Lower leg skin (tissue), 4 donors: ENCODE data around the gene LRRC36. TPM values are rescaled to one million over a fixed set of nuclear protein-coding genes. Genes with fewer than 3 reads are reported as not detected.

ENCODE experiments used
- DNase-seq, 2 donors: peaks; one replicate each; pipeline ENCODE4 v3.0.0-alpha.2; 2019; ENCODE audit warnings: low spot score in 2 of 2
- H3K4me3 ChIP-seq: fragments of 200-600 bp; sonication (generic); 2 replicates; pipeline ENCODE4 v1.5.1; 2017; ENCODE audit warnings: mild to moderate bottlenecking, low read depth; ENCODE audit not compliant: poor library complexity, severe bottlenecking
- POLR2A ChIP-seq, 2 donors: fragments of 450-650 bp; IDR thresholded peaks; one replicate each; pipeline ENCODE4 v1.6.1; 2016 to 2017; ENCODE audit warnings: antibody characterized with exemption in 2 of 2, mild to moderate bottlenecking in 1 of 2, moderate library complexity in 1 of 2
- WGBS, 2 donors: methylation state at CpG; one replicate each; pipeline ENCODE4 v1.1.5; 2018; 5-methylcytosine and 5-hydroxymethylcytosine counted together
- intact Hi-C: fragments of 100-400 bp; cut with DNase I; formaldehyde crosslinking; loops from one replicate; pipeline ENCODE4 v1.15.0; 2023; ENCODE audit warnings: low total_unique reads
- total RNA-seq, 4 donors: library from RNA; depleted of rRNA; stranded (reverse); fragments of >200 nt; gene quantifications; one replicate each; pipeline ENCODE4 v1.1.0, GENCODE V29; 2016
- TF ChIP-seq, protein P1 (sequence below), 3 donors: fragments of 450-650 bp; IDR thresholded peaks; one replicate each; pipeline ENCODE4 v1.5.1; 2016; ENCODE audit warnings: antibody characterized with exemption in 3 of 3, mild to moderate bottlenecking in 3 of 3, moderate library complexity in 2 of 3

The LRRC36 gene
- total RNA-seq, 4 donors from 2014 or later = 0.26 to 0.64 TPM; not detected in 2

DNA sequence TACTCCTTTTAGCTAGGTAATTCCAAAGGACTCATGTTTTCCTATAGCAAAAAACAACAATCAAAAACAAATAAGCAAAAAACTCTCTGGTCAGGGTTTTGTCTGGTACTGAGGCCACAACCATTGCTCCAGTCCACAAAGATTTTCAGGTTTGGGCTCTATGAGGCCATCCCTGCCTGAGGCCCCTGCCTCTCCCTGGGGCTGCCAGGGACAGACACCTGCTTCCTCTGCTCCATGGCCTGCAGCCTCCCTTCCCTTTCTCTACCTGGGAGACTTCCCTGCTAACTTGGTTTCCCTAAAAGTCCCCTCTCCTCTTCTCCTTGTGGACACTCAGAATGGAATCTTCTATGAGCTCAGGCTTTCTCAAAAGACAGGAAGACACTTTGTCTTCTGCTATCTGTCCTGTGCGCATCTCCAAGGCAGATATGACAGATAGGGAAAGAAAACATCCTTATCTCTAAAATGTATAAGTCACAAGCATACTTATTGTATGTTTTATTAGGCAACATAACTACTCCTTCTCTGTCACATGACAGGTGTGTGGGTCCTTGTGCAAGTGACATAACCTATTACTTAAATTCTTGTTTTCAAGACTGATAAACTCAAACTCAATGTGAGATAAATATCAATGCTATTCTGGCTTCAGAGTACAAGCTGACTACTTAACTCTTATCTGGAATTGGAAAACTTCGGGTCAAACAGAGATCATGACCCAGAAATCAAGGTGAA lies 90.9 kb downstream of the LRRC36 start:
- WGBS, 2 donors = 77 to 84% methylated on average over 2 of the region's 2 CpGs
- H3K4me3 ChIP-seq = no peak overlapping the region
- TF ChIP-seq POLR2A (IDR thresholded peaks at IDR 0.05) = no peak
- TF ChIP-seq, protein P1, sequence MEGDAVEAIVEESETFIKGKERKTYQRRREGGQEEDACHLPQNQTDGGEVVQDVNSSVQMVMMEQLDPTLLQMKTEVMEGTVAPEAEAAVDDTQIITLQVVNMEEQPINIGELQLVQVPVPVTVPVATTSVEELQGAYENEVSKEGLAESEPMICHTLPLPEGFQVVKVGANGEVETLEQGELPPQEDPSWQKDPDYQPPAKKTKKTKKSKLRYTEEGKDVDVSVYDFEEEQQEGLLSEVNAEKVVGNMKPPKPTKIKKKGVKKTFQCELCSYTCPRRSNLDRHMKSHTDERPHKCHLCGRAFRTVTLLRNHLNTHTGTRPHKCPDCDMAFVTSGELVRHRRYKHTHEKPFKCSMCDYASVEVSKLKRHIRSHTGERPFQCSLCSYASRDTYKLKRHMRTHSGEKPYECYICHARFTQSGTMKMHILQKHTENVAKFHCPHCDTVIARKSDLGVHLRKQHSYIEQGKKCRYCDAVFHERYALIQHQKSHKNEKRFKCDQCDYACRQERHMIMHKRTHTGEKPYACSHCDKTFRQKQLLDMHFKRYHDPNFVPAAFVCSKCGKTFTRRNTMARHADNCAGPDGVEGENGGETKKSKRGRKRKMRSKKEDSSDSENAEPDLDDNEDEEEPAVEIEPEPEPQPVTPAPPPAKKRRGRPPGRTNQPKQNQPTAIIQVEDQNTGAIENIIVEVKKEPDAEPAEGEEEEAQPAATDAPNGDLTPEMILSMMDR (IDR thresholded peaks at IDR 0.05) = no peak
- intact Hi-C loops = no loop called here
- DNase-seq = no peak

DNA sequence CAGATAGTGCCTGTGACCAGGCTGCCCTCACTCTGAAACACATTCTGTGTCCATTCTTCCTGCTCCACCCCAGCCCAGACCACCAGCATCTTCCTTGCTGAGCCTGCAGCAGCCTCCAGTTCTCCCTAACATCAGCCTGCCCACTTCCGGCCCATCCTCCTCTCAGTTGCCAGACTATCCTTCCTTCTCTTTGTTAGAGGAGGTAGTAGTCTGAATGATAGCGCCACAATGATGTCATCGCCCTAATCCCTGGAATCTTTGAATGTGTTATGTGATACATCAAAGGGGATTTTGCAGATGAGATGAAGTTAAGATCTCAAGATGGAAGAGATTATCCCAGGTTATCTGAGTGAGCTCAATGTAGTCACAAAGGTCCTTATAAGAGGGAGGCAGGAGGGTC lies 92.9 kb downstream of the LRRC36 start:
- 77 to 85% methylated on average over 3 of the region's 3 CpGs for WGBS, 2 donors
- intact Hi-C loops = no loop called here
- no peak overlapping the region for H3K4me3 ChIP-seq
- no peak for TF ChIP-seq POLR2A (IDR thresholded peaks at IDR 0.05)
- TF ChIP-seq, protein P1 (IDR thresholded peaks at IDR 0.05) = no peak
- no peak for DNase-seq

DNA sequence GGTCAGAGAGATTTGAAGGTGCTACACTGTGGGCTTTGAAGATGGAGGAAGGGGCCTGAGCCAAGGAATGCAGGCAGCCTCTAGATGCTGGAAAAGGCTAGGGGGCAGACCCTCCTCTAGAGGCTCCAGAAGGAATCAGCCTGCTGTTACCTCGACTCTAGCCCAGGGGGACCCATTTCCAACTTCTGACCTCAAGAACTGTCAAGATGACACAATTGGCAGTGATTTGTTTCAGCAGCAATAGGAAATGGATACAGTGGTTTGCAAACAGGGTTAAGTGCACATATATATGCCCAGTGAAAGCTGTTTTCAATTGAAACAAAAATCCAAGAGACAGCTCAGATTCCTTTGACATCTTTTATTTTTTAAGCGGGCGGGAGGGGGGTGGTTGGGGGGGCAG lies 93.3 kb downstream of the LRRC36 start:
- H3K4me3 ChIP-seq = no peak overlapping the region
- intact Hi-C loops = no loop called here
- no peak for DNase-seq
- 60 to 67% methylated on average over 3 of the region's 3 CpGs for WGBS, 2 donors
- TF ChIP-seq, protein P1 (IDR thresholded peaks at IDR 0.05) = no peak
- TF ChIP-seq POLR2A (IDR thresholded peaks at IDR 0.05) = no peak

DNA sequence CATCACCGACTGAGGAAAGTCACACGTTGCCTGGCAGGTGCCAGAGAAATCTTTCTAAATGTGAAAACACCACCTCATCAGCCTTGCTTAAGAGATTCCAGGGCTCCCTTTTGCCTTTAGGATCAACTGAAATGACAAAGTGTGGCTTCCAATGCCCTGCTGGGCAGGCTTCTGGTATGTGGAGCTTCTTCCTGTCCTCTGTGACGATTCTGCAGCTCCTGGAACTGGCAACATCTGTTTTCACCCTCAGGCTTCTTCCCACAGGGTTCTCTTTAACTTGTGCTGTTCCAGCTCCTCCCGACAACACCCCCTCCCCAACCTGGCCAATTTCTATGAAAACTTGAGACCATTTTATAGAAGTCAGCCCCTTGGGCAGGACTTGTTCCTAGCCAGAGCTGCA lies 94.4 kb downstream of the LRRC36 start:
- intact Hi-C loops = no loop called here
- TF ChIP-seq POLR2A (IDR thresholded peaks at IDR 0.05) = no peak
- TF ChIP-seq, protein P1 (IDR thresholded peaks at IDR 0.05) = no peak
- no peak for DNase-seq
- WGBS, 2 donors = 69 to 71% methylated on average over 4 of the region's 4 CpGs
- H3K4me3 ChIP-seq = no peak overlapping the region

DNA sequence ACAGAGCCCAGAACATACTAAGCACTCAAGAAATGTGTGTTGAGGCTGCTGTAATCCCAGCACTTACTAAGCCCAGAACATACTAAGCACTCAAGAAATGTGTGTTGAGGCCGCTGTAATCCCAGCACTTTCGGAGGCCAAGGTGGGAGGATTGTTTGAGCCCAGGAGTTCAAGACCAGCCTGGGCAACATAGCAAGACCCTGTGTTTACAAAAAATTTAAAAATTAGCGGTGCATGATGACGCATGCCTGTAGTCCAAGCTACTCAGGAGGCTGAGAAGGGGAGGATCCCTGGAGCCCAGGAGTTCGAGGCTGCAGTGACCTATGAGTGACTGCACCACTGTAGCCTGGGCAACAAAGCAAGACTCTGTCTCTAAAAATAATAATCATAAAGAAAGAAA lies 96.4 kb downstream of the LRRC36 start:
- WGBS, 2 donors = 90 to 94% methylated on average over 5 of the region's 5 CpGs
- DNase-seq = no peak
- H3K4me3 ChIP-seq = no peak overlapping the region
- intact Hi-C loops = no loop called here
- TF ChIP-seq POLR2A (IDR thresholded peaks at IDR 0.05) = no peak
- TF ChIP-seq, protein P1 (IDR thresholded peaks at IDR 0.05) = no peak
